ENCODE data around the gene ACTL7A. TPM values are rescaled to one million over a fixed set of nuclear protein-coding genes. Genes with fewer than 3 reads are reported as not detected.

The ACTL7A gene
- polyA plus RNA-seq, 1 donor (not counting 4 experiments of a cell fraction or from before 2014, with no cell fraction given): not detected

DNA sequence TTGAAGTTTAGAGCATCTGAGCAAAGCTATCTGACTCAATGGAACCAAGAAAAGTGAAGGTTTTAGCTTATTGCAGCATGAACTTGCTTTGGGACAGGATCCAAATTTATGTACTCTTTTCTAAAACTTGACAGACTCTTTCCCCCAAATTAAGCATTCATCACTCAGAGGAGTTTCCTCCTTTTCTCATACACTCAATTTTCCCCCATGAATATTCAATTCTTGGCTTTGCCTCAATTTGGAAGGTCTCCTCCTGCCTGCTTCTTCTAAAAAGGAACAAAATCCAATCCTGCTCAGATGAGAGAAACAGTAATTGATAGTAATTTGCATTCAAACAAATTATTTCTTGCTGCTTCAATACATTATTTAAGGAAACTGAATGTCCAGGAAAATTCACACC lies 5.0 kb downstream of the ACTL7A start:
- Histone ChIP-seq H2AFZ (ENCODE audit: control insufficient read depth, low read length) (no peak overlapping the region), H3K27me3 (ENCODE audit: control insufficient read depth, extremely low read depth, insufficient read depth, low read length) (no peaks in the 10 kb centered on the region), H3K9me3 (ENCODE audit: control insufficient read depth, low read depth, low read length) (no peaks in the 10 kb centered on the region), H3K4me2 (ENCODE audit: control insufficient read depth, extremely low read depth, insufficient read depth, low read depth, low read length) (no peak overlapping the region), H3K79me2 (ENCODE audit: control insufficient read depth, insufficient read depth, low read length) (no peaks in the 10 kb centered on the region), H3K27ac (ENCODE audit: control insufficient read depth, insufficient read depth, low read length) (no peak overlapping the region), H3K9me1 (ENCODE audit: control insufficient read depth, extremely low read depth, insufficient read depth, low read length) (no peaks in the 10 kb centered on the region), H3K4me3 (ENCODE audit: control insufficient read depth in 2 of 3, extremely low read depth in 1 of 3, insufficient read depth in 2 of 3, low read depth in 1 of 3, low read length in 3 of 3) (no peak overlapping the region), H4K20me1 (ENCODE audit: control insufficient read depth, extremely low read depth, insufficient read depth, low read length) (no peaks in the 10 kb centered on the region), H3K4me1 (ENCODE audit: control insufficient read depth, extremely low read depth, insufficient read depth, low read length) (peaks cover 15% of the 10 kb centered on the region), H3K36me3 (ENCODE audit: control insufficient read depth in 2 of 2, extremely low read depth in 1 of 2, insufficient read depth in 2 of 2, low read length in 2 of 2) (peaks cover 7 to 17% of the 10 kb centered on the region in 2 experiments), H3K9ac (ENCODE audit: control insufficient read depth, extremely low read depth, insufficient read depth, low read length) (no peak overlapping the region)
- TF ChIP-seq, protein P1, sequence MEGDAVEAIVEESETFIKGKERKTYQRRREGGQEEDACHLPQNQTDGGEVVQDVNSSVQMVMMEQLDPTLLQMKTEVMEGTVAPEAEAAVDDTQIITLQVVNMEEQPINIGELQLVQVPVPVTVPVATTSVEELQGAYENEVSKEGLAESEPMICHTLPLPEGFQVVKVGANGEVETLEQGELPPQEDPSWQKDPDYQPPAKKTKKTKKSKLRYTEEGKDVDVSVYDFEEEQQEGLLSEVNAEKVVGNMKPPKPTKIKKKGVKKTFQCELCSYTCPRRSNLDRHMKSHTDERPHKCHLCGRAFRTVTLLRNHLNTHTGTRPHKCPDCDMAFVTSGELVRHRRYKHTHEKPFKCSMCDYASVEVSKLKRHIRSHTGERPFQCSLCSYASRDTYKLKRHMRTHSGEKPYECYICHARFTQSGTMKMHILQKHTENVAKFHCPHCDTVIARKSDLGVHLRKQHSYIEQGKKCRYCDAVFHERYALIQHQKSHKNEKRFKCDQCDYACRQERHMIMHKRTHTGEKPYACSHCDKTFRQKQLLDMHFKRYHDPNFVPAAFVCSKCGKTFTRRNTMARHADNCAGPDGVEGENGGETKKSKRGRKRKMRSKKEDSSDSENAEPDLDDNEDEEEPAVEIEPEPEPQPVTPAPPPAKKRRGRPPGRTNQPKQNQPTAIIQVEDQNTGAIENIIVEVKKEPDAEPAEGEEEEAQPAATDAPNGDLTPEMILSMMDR (optimal IDR thresholded peaks at IDR 0.05 in 1 of 3, IDR thresholded peaks at IDR 0.05 in 1 of 3, conservative IDR thresholded peaks at IDR 0.05 in 1 of 3; ENCODE audit: extremely low read depth in 1 of 3, insufficient read depth in 2 of 3, low read length in 3 of 3): no peak
- TF ChIP-seq EZH2 (IDR thresholded peaks at IDR 0.05; ENCODE audit: low read length): no peak
- DNase-seq (ENCODE audit: low read depth, low spot score) (no peak), FAIRE-seq (no peak)
- dilution Hi-C loops (cut with MboI; ENCODE audit: extremely low pct_ligation_motif_present, low sequenced_read_pairs): no loop called here

DNA sequence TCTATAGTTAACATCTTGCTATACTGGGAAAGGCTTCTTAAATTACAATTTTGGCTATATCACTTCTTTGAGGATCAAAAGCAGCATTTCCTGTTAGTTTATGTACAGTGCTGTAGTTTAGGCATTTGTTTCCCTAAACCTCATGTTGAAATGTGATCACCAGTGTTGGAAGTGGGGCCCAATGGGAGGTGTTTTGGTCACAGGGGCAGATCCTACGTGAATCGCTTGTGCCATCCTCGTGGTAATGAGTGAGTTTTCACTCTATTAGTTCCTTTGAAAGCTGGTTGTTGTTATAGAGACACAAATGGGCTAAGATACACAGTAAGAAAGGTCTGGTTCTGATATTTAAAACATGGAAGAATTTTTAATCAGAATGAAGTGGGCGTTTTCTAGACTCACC lies 5.8 kb downstream of the ACTL7A start:
- Histone ChIP-seq H3K4me2 (ENCODE audit: control insufficient read depth, extremely low read depth, insufficient read depth, low read depth, low read length) (no peak overlapping the region), H3K9ac (ENCODE audit: control insufficient read depth, extremely low read depth, insufficient read depth, low read length) (no peak overlapping the region), H3K79me2 (ENCODE audit: control insufficient read depth, insufficient read depth, low read length) (no peaks in the 10 kb centered on the region), H4K20me1 (ENCODE audit: control insufficient read depth, extremely low read depth, insufficient read depth, low read length) (no peaks in the 10 kb centered on the region), H3K27ac (ENCODE audit: control insufficient read depth, insufficient read depth, low read length) (no peak overlapping the region), H2AFZ (ENCODE audit: control insufficient read depth, low read length) (no peak overlapping the region), H3K4me1 (ENCODE audit: control insufficient read depth, extremely low read depth, insufficient read depth, low read length) (peaks cover 15% of the 10 kb centered on the region), H3K9me3 (ENCODE audit: control insufficient read depth, low read depth, low read length) (no peaks in the 10 kb centered on the region), H3K9me1 (ENCODE audit: control insufficient read depth, extremely low read depth, insufficient read depth, low read length) (no peaks in the 10 kb centered on the region), H3K27me3 (ENCODE audit: control insufficient read depth, extremely low read depth, insufficient read depth, low read length) (no peaks in the 10 kb centered on the region), H3K36me3 (ENCODE audit: control insufficient read depth in 2 of 2, extremely low read depth in 1 of 2, insufficient read depth in 2 of 2, low read length in 2 of 2) (peaks cover 7 to 17% of the 10 kb centered on the region in 2 experiments), H3K4me3 (ENCODE audit: control insufficient read depth in 2 of 3, extremely low read depth in 1 of 3, insufficient read depth in 2 of 3, low read depth in 1 of 3, low read length in 3 of 3) (no peak overlapping the region)
- dilution Hi-C loops (cut with MboI; ENCODE audit: extremely low pct_ligation_motif_present, low sequenced_read_pairs): no loop called here
- TF ChIP-seq, protein P1 (optimal IDR thresholded peaks at IDR 0.05 in 1 of 3, IDR thresholded peaks at IDR 0.05 in 1 of 3, conservative IDR thresholded peaks at IDR 0.05 in 1 of 3; ENCODE audit: extremely low read depth in 1 of 3, insufficient read depth in 2 of 3, low read length in 3 of 3): no peak
- peak; percentile 20 for FAIRE-seq
- no peak for DNase-seq (ENCODE audit: low read depth, low spot score)

Data from keratinocyte (primary cell).